HG03457 (cell line): Measurements from ENCODE around the gene MANSC1.
A peak's percentile ranks its signal among the peaks of the same experiment; 100 is the strongest.

ENCODE experiments used
- ATAC-seq: cut with Tn5 transposase; IDR thresholded peaks from one replicate; pipeline ENCODE4 v1.9.1; 2021; ENCODE audit warnings: moderate number of reproducible peaks; ENCODE audit not compliant: unreplicated experiment

The MANSC1 gene

DNA sequence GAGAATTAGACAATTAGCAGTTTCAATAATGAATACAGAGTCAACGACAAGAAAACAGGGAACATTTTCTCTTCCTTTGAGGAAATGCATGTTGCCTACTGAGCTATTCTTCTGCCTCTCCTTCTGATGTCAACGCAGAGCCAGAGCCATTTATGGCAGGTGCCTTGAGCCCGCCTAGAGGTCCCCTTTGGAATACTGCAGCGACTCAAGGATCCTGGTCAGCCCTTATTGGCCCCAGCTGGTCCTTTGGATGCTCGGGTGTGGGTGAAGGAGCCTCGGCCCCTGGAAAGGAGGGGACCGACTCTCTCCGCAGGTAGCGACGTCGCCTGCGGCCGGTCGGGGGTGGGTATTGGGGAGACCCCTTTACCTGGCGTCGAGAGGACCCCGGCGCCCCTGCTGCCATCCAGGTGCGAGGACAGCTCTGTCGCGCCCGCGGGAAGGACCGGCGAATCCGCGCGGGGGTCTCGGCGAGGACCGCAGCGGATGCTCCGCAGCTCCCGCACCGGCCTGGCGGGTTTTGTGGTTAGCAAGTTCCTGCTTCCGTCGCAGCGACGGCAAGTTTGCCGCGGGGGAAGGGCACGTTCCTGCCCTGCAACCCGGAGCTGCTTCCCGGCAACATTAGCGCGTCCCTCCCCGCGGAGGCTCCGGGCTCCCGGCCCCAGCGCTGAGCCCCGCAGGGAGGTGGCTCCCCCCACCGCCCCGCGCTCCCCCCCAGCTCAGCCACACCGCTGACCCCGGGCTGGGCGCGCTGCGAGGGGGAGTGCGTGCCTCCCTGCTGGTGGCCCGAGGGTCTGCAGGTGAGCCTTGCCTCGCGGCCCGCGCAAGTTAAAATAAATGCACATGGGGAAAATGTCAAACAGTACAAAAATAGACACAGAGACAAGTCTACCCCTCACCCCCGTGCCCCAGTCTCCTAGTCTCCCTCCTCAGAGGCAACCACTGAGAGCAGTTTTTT lies at the start of gene MANSC1:
TSS of gene MANSC1 (minus strand) at position 532 of the 955 bp plus-strand sequence. CDS start 6,928 bp downstream, outside the sequence.
- ATAC-seq, result no peak

DNA sequence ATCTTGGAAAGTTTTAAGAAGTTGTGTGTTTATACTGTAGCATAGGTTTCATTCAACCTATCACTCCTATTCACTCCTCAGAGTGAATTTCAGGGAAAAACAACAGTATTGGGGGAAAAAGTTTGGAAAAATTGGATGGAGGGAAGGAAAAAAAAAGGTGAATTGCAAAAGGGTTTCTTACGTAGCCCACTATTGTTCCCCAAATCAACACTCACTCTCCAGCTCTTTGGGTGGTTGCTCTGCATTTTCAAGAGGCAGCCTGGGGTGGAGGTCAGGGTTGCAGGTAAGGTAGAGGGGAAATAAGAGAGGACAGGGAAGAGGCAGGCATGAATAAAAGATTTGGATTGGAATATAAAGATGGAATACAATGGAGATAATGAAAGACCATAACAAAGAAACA lies 49.1 kb upstream of the MANSC1 start:
- no peak for ATAC-seq

DNA sequence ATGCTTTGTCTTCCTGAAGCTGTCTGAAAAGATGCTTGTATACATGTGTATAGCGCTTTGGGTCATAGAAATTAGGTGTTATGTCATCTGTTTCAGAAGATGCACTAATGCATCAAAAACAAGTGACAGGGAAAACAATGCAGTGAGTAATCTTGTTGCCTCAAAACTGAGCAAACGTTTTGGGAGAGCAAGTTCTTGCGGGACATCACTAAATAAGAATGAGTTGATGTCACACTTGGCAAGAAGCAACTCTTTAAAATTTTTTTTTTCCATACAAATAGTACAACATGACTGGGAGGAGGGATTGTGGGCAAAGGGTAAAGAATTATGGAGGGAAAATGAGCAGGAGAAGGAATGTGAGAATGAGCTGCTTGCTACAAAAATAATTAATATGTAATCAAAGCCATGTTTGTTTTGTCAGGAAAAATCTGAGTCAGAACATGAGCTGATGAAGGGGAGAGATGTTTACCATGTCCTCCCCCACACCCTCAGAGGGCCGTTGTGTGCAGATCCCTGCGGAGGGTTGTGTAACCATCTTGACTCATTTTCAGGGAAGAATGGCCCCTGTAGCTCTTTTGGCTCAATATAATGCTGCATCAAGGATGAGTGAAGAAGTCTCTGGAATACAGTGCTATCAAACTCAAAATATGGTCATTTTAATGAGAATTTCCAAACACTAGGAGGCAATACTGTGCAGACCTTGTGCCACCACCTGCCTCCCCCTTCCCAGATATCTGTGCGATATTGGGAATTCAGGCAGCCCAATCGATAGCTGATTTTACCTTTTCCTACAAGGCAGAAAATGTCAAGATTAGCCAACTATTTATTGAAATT lies 48.2 kb upstream of the MANSC1 start:
- no peak for ATAC-seq

DNA sequence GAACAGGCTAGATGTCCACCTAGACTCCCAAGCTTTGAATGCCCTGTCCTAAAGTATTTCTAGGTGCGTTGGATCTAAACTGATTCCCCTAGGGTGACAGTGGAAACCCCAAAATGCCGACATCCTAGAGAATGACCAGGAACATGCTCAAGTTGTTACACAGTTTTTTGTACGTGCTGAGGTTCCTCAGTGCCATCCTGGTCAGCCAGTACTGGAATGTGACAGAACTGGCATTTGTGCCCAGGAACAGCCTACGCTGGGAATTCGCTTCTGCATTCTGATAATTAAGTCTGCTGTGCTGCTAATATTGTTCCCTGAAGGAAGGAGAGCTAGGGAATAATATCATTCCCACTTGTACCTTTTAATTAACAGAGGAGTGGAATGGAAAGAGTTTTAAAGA lies 47.1 kb upstream of the MANSC1 start:
- ATAC-seq, result no peak

DNA sequence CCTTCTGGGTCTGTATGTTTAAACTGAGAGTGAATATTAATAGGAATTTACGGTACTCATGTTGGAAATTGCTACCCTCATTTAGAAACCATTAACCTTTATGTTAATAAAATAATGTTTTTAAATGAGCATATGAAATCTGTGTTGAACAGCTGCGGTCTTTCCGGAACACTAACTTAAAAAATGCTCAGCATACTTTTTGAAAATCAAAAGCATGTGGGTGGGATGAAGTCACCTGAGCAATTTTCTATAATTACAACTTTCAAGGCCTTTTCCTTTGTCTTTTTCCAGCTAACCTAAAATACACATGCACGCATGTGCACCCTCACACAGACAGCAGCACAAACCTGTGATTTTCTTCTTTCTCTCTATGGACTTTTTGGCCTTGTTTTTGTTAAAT lies 46.7 kb upstream of the MANSC1 start:
- ATAC-seq, result no peak

DNA sequence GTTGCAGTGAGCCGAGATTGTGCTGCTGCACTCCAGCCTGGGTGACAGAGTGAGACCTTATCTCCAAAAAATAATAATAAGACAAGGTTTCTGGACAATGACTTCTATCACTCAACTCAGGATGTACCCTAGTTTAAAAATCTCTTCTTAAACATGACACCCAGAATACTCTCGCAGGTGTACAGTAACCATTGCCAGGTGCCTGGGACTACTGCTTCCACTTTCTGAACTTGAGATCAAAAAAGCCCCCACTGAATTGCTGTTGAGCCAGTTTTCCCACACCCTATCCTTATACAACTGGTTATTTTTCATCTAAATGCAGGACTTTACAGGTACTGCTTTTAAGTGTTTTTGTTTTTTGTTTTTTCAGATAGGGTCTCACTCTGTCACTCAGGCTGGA lies 43.1 kb upstream of the MANSC1 start:
- ATAC-seq, result no peak

DNA sequence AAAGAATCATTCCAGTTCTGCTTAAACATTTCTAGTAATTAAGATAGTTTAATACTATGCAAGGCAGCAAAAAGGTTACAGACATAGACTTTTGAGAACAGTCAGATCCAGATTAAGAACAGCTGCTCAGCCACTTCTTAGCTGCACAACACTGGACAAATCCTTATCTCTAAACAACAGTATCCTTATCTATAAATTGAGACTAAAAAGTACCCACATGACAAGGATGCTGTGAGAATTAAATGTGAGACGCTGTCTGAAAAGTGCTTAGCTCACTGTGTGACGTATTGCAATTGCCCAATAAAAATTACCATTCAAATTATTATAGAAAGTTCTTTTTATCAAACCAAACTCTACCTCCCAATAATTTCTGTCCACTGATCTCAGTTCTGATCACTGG lies 42.4 kb upstream of the MANSC1 start:
- no peak for ATAC-seq

DNA sequence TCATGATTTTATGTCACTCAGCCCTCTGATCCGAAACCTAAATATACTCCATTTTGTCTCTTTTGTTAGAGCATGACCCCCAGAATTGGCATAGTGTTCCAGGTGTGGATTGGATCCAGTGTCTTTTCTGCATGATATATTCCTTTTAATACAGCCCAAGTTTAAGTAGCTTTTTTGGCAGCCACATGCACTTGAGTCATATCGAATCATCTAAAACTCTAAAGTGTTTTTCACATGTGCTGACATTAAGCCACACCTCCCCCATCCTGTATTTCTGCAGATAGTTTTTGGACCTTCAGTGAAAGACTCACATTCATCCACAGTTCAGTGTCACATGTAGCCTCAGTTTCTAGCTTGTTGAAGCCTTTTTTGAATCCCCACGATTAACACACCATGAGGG lies 37.5 kb upstream of the MANSC1 start:
- no peak for ATAC-seq

DNA sequence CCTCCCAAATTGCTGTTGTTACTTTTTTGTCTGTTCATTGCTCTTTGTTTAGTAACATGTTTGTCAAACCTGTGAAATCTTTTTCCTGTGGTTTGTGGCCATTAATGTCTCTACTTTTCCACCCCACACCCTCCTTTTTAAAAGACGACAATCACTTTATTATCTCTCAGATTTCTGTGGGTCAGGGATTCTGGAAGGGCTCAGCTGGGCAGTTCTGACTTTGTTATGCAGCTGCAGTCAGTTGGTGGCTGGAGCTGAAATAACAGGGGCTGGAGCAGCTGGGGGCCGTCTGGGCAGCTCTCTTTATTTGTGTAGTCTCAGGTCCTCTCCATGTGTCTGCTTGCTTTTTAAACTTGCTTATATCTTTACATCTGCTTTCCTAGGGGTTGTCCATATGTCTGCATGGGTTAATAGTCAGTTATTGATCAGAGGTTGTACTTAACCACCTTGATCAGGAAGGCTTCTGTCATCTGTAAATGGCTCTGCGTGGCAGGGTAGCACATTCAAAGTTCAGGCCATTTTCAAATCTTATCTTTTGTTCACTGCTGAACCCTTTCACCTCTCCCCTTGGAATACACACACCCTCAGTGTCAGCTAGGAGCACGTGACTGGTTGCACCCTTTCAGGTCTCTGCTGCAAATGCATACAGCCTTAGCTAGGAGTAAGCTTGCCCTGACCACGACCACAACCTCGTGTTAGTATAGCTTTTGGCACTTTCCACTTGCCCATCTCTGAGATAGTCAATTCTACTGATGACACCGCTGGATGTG lies 34.7 kb upstream of the MANSC1 start:
- no peak for ATAC-seq

DNA sequence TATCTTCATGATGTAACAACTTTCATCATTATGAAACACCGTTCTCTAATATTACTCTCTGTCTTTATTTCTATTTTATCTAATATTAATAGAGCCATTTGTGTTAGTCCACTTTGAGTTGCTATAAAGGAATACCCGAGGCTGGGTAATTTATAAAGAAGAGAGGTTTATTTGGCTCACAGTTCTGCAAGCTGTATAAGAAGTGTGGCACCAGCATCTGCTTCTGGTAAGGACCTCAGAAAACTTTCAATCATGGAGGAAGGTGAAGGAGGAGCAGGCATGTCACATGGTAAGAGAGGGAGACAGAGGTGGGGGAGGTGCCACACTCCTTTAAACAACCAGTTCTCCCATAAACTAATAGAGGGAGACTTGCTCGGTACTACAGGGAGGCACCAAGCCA lies 31.9 kb upstream of the MANSC1 start:
- no peak for ATAC-seq

DNA sequence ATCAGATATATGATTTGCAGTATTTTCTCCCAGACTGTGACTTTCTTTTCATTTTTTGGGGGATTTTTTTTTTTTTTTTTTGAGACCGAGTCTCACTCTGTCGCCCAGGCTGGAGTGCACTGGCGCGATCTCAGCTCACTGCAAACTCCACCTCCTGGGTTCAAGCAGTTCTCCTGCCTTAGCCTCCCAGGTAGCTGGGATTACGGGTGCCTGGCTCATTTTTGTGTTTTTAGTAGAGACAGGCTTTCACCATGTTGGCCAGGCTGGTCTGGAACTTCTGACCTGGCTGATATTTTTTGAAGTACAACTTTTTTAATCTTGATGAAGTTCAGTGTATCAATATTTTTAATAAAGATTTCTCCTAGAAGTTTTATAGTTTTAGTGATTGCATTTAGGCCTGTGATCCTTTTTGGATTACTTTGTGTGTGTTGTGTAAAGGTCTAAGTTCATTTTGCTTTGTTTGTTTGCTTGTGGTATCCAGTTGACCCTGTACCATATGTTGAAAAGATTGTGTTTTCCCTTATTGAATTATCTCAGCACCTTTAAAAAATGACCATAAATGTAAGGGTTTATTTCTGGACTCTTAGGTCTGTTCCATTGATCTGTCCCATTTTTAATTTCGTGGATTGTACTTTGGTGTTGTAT lies 31.0 kb upstream of the MANSC1 start:
- ATAC-seq, result no peak

DNA sequence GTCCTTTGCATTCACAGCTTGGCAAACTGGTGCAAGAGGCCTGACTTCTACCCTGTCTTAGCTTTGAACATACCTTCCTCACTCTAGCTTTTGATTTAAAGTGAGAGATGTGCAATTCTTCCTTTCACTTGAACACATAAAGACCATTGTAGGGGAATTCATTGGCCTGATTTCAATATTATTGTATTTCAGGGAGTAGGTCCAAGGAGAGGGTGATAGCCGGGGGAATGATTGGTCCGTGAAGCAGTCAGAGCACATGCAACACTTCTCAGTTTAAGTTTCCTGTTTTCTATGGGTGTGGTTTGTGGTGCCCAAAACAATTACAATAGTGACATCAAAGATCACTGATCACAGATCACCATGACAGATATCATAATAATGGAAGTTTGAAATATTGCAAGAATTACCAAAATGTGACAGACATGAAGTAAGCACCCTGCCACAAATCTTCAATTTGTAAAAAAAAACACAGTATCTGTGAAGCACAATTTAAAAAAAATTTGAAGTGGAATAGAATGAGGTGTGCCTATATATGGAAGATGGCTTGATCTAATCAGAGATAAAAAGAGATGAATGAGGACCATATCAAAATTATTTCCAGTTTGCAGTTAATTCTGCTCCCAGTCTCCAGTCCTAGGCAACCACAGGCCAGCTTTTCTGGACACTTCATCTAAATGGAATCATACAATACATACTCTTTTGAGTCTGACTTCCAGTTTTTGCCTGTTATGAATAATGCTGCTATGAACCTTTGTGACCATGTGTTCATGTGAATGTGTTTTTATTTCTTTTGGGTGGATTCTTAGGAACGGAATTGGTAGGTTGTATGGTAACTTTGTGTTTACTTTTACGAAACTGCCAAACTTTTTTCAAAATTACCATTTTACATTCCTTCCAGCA lies 30.0 kb upstream of the MANSC1 start:
- ATAC-seq, result no peak

DNA sequence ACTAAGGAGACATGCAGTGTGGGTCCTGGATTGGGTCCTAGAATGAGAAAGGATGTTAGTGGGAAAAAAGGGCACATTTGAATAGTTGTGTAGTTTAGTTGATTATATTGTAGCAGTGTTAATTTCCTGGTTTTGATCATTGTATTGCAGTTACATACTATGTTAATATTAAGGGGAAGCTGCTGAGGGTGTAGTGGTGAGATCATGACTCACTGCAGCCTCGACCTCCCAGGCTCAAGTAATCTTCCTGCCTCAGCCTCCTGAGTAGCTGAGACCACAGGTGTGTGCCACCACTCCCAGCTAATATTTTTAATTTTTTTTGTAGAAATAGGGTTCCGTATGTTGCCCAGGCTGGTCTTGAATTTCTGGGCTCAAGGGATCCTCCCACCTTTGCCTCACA lies 28.6 kb upstream of the MANSC1 start:
- no peak for ATAC-seq

DNA sequence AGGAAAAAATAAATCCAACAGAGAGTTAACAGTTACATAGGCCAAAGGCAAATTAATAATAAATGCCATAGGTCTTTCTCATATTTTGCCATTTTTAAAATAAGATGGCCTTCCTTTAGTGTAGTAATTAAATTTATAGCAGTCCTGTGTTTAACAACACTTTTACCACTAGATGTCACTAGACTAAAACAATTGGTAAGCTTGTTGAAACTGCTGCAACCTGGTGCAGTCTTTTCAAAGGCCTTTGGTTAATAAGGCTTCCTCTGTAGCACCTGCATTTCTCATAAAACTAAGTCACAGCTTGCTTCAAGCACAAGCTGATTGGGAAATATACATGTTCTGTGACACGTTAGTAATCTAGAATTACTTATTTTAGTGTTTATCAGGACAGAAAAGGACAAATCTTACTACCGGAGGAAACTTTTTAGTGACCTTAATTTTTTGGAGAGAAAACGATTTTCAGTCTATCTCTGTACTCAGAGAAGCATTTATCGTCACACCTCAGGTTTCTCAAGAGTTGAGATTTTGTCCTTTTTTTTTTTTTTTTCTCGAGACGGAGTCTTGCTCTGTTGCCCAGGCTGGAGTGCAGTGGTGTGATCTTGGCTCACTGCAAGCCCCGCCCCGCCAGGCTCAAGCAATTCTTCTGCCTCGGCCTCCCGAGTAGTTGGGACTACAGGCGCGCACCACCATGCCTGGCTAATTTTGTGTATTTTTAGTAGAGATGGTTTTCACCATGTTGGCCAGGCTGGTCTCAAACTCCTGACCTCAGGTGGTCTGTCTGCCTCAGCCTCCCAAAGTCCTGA lies 26.8 kb upstream of the MANSC1 start:
- peak; percentile 52 for ATAC-seq

DNA sequence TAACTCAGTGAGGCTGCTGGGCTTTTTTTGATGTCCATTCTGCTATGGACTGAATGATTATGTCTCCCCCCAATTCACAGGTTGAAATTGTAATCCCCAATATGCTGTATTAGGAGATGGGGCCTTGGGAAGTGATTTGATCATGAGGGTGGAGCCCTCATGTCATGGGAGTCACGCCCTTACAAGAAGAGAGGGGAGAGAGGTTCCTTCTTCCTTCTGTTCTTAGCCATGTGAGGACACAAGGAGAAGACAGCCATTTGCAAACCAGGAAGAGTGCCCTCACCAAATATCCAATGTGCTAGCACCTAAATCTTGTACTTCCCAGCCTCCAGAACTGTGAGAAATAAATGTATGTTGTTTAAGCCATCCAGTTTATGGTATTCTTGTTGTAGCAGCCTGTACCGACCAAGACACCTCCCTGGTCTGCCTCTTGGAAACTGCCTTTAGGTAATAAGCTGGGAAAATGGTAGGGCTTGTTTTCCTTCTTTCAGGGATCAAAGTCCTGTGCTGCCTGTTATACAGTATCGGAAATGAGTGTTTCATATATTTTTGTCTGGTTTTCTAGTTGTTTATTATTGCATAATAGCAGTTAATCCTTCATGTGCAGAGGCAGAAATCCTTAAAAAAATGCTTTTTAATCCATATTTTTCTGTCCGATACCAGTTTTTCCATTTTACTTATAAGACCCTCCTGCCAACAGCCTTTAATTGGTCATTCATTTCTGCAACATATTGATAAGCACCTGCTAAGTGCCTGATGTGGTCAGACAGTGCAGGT lies 23.1 kb upstream of the MANSC1 start:
- ATAC-seq, result no peak

DNA sequence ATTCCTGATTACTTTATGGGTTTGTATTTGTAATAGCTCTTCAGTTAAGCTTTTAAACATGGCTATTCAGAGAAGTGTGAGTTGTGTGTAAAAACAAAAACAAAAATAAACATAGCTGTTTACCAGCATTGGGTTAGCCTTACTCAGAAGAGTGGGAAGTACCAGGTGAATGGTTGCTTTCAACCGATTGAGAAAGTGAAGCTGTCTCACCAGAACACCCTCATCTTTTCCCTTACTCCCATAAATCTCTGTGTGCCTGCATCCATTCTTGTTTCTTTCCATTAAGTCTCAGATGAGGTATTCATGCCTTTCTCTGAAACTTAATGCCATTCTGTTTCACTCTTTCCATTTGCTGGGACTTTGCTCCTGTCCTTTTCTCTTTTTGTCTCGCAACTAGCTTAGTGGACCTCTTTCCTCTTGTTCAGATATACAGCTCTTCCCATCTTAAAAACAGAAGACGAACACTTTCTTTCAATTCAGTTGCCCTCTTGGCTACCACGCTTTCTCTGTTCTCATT lies 17.5 kb upstream of the MANSC1 start:
- no peak for ATAC-seq

DNA sequence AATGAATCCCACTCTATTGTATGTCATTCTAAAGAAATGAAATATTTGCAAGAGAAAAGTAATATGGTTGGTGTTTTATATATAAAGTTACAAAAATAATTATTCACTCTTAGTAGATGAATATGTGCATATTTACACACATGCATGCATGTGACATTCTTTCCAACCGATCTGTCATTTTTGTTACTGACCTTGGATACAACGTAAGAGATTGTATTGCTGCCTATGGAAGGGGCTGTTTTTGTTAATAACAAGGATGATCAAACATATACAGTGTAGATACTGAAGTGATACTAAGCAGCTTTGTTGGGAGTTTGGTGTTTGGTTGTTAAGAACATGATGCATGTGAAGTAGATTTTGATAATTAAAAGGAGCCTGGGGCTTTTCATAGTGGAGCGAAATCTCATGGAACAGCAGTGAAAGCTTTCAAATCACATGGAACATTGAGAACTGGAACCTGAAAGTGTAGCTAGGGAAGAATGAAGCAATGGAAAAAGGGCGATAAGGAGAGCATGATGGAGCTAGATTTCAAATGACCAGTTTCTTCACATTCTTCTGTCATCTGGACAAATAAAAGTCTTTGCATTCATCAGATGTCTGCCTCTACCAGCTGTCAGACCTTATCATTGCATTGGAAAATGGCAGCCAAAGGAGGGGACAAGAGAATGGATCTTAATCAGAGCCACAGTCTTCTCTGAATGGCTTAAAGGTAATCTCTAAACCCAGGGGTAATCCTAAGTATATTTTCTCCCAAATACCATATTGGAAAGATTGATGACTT lies 16.8 kb upstream of the MANSC1 start:
- no peak for ATAC-seq
